GM12878 (cell line): ENCODE measurements around the gene KCNMB2. TPM values are rescaled to one million over a fixed set of nuclear protein-coding genes. Genes with fewer than 3 reads are reported as not detected.

Experiments used
- ATAC-seq: fragments of 200-7000 bp; cut with Tn5 transposase; 3 replicates; pipeline ENCODE4 v1.9.1; 2020; ENCODE audit warnings: mild to moderate bottlenecking, moderate library complexity
- BruUV-seq: library from RNA; stranded (reverse); fragments of 400-500 nt; replicated peaks from 2 replicates; lab custom pipeline; 2021; lab: Mats Ljungman, UMichigan
- CTCF ChIA-PET: fragments of 300-600 bp; sonication (Branson Sonifier 250); formaldehyde crosslinking; extraction: SDS; loops from one replicate; lab custom pipeline; 2021; ENCODE audit warnings: inconsistent platforms; lab: Yijun Ruan, JAX
- POLR2A ChIA-PET: fragments of 350-600 bp; formaldehyde crosslinking; extraction: SDS; loops from one replicate; lab custom pipeline; 2021; ENCODE audit warnings: inconsistent platforms; lab: Charles Lee
- RAD21 ChIA-PET: fragments of 300-600 bp; sonication (Branson Sonifier 250); formaldehyde crosslinking; loops from one replicate; lab custom pipeline; 2023; ENCODE audit warnings: antibody characterized with exemption; ENCODE audit not compliant: unreplicated experiment; lab: Charles Lee
- SMC1A ChIA-PET: fragments of 300-600 bp; sonication (Branson Sonifier 250); formaldehyde crosslinking; loops from one replicate; lab custom pipeline; 2023; ENCODE audit not compliant: unreplicated experiment, uncharacterized antibody; lab: Charles Lee
- DNase-seq: peaks from one replicate; pipeline ENCODE4 v3.0.0-alpha.2; 2011; ENCODE audit warnings: low read depth, low spot score
- FAIRE-seq: peaks from 3 replicates; lab custom pipeline; 2011; peaks lifted over from hg19 to GRCh38; lab: Jason Lieb, UNC
- H2AFZ ChIP-seq: 2 replicates; pipeline ENCODE4 v1.6.0; 2011; ENCODE audit warnings: low read depth, low read length, control low read depth; ENCODE audit not compliant: control insufficient read depth
- H3K27ac ChIP-seq: 2 replicates; pipeline ENCODE4 v1.5.1; 2011; ENCODE audit warnings: control low read depth; ENCODE audit not compliant: control insufficient read depth, insufficient read depth
- H3K27me3 ChIP-seq, 2 experiments: replicated peaks in 1 of 2; 2 replicates each; pipeline versions ENCODE4 v1.6.0 to v1.6.1; 2011; ENCODE audit warnings: low read length in 1 of 2; ENCODE audit not compliant: control insufficient read depth in 2 of 2, insufficient read depth in 2 of 2
- H3K36me3 ChIP-seq, 2 experiments: 2 replicates each; pipeline ENCODE4 v1.5.1; 2011; ENCODE audit warnings: low read length in 1 of 2; ENCODE audit not compliant: control insufficient read depth in 2 of 2, insufficient read depth in 2 of 2
- H3K4me1 ChIP-seq: 2 replicates; pipeline ENCODE4 v1.6.1; 2011; ENCODE audit warnings: mild to moderate bottlenecking, low read length, moderate library complexity, mixed read lengths; ENCODE audit not compliant: control insufficient read depth, insufficient read depth
- H3K4me2 ChIP-seq: 2 replicates; pipeline ENCODE4 v1.6.0; 2011; ENCODE audit warnings: control low read depth; ENCODE audit not compliant: control insufficient read depth, insufficient read depth
- H3K4me3 ChIP-seq: fragments of 200-600 bp; sonication (generic); 2 replicates; pipeline ENCODE4 v1.5.1; 2016
- H3K79me2 ChIP-seq: 2 replicates; pipeline ENCODE4 v1.6.0; 2011; ENCODE audit warnings: low read length; ENCODE audit not compliant: control insufficient read depth, insufficient read depth
- H3K9ac ChIP-seq: 2 replicates; pipeline ENCODE4 v1.8.0; 2011; ENCODE audit warnings: low read length, control low read depth, mixed read lengths; ENCODE audit not compliant: control insufficient read depth, insufficient read depth
- H3K9me3 ChIP-seq: replicated peaks from 3 replicates; pipeline ENCODE4 v1.5.1; 2011; ENCODE audit warnings: mild to moderate bottlenecking, low read length; ENCODE audit not compliant: control insufficient read depth, insufficient read depth
- H4K20me1 ChIP-seq: 2 replicates; pipeline ENCODE4 v1.6.0; 2011; ENCODE audit not compliant: control insufficient read depth, insufficient read depth
- ASH2L ChIP-seq: fragments of 300-600, 200-600 bp; sonication (generic); IDR thresholded peaks from 2 replicates; pipeline ENCODE4 v1.6.1; 2017; ENCODE audit warnings: low read depth, mild to moderate bottlenecking, borderline replicate concordance
- CBFB ChIP-seq: IDR thresholded peaks from 2 replicates; pipeline ENCODE4 v1.6.1; 2016; ENCODE audit warnings: antibody characterized with exemption, low read depth
- CHD2 ChIP-seq: IDR thresholded peaks from 2 replicates; pipeline ENCODE4 v1.6.1; 2011; ENCODE audit warnings: low read depth, low read length, improper control_type of control experiment, borderline replicate concordance
- CHD4 ChIP-seq: fragments of 200-600 bp; sonication (generic); IDR thresholded peaks from 2 replicates; pipeline ENCODE4 v1.6.1; 2016; ENCODE audit warnings: mild to moderate bottlenecking
- CREB1 ChIP-seq: IDR thresholded peaks from 2 replicates; pipeline ENCODE4 v1.6.1; 2012; ENCODE audit warnings: low read depth, mild to moderate bottlenecking, inconsistent platforms
- FOS ChIP-seq: IDR thresholded peaks from 3 replicates; pipeline ENCODE4 v1.6.1; 2011; ENCODE audit warnings: borderline replicate concordance; ENCODE audit not compliant: insufficient read length; ENCODE audit errors: extremely low read depth
- MLLT1 ChIP-seq: fragments of 450-650 bp; IDR thresholded peaks from 2 replicates; pipeline ENCODE4 v1.6.1; 2016; ENCODE audit warnings: mild to moderate bottlenecking
- MTA2 ChIP-seq: fragments of 450-650 bp; IDR thresholded peaks from 2 replicates; pipeline ENCODE4 v1.6.1; 2016; ENCODE audit warnings: low read depth, mild to moderate bottlenecking, moderate library complexity
- PML ChIP-seq: IDR thresholded peaks from 2 replicates; pipeline ENCODE4 v1.6.1; 2012; ENCODE audit warnings: low read length, inconsistent platforms
- POLR2AphosphoS2 ChIP-seq: IDR thresholded peaks from 2 replicates; pipeline ENCODE4 v1.6.1; 2011; ENCODE audit warnings: low read depth, mild to moderate bottlenecking, low read length, improper control_type of control experiment, moderate library complexity
- TAF1 ChIP-seq: IDR thresholded peaks from 2 replicates; pipeline ENCODE4 v1.6.1; 2011; ENCODE audit warnings: mild to moderate bottlenecking, low read depth, low read length, borderline replicate concordance
- TBL1XR1 ChIP-seq: IDR thresholded peaks from 2 replicates; pipeline ENCODE4 v1.6.1; 2012; ENCODE audit warnings: low read depth, low read length, improper control_type of control experiment
- WRNIP1 ChIP-seq: IDR thresholded peaks from 2 replicates; pipeline ENCODE4 v1.6.1; 2011; ENCODE audit warnings: low read depth, low read length, improper control_type of control experiment, borderline replicate concordance
- YBX1 ChIP-seq: fragments of 450-650 bp; IDR thresholded peaks from 2 replicates; pipeline ENCODE4 v1.6.1; 2016; ENCODE audit warnings: antibody characterized with exemption
- ZNF274 ChIP-seq: IDR thresholded peaks from one replicate; pipeline ENCODE4 v1.8.0; 2011; ENCODE audit not compliant: insufficient read length, insufficient read depth
- WGBS: methylation state at CpG from one replicate; pipeline ENCODE4 v1.1.6; 2016; ENCODE audit warnings: low lambda C conversion rate; ENCODE audit not compliant: insufficient replicate concordance, insufficient coverage; ENCODE audit errors: missing lambda C conversion rate; 5-methylcytosine and 5-hydroxymethylcytosine counted together
- in situ Hi-C: fragments of 300-500 bp; cut with MboI; formaldehyde crosslinking; loops from 9 replicates; pipeline ENCODE4 v1.14.3; 2018; ENCODE audit warnings: mixed read lengths
- intact Hi-C: fragments of 100-400 bp; cut with micrococcal nuclease; formaldehyde crosslinking; loops from one replicate; pipeline ENCODE4 v1.14.2; 2022; ENCODE audit not compliant: unreplicated experiment
- polyA plus RNA-seq, 11 experiments: library from polyadenylated mRNA; depleted of rRNA in 4 of 11; unstranded in 6 of 11; stranded (reverse) in 5 of 11; fragments of >200 nt; fragmentation: Nextera tagmentation in 4 of 11; fragmentation: Illumina TruSeq in 1 of 11; extraction: Ambion mirVana in 4 of 11; extraction: Trizol in 1 of 11; gene quantifications; 1 replicate in 1 of 11; 2 replicates in 10 of 11; pipeline versions ENCODE4 v1.2.1 to v1.2.3, GENCODE V29; 2011 to 2016; ENCODE audit warnings: inconsistent platforms in 2 of 11, missing spikeins in 2 of 11, low read depth in 1 of 11
- total RNA-seq, 4 experiments: library from RNA; depleted of rRNA in 3 of 4; stranded (reverse); fragments of >200 nt in 3 of 4; fragmentation: Illumina TruSeq in 1 of 4; extraction: Trizol in 1 of 4; gene quantifications; 2 replicates each; pipeline versions ENCODE4 v1.2.1 to v1.2.3, GENCODE V29; 2013 to 2021
- TF ChIP-seq, protein P1 (sequence below): IDR thresholded peaks from 2 replicates; pipeline ENCODE4 v1.6.1; 2012; ENCODE audit warnings: low read length, inconsistent platforms

The KCNMB2 gene
- total and polyA plus RNA-seq, 10 of the 15 experiments (the other 5 are each of a cell fraction or from before 2014, with no cell fraction given): 0.22 to 18.8 (median 11.0) TPM

- Histone ChIP-seq H3K27me3 (no peaks in the 10 kb centered on the region), H4K20me1 (no peaks in the 10 kb centered on the region), H3K27ac (no peak overlapping the region), H3K79me2 (no peaks in the 10 kb centered on the region), H3K9me3 (no peaks in the 10 kb centered on the region; the same call in 2 of the 3 replicates), H3K36me3 (0 out of 4 replicates have a peak, but pooled peaks cover 0 to 2% of the 10 kb centered on the region in 2 experiments), H3K4me3 (no peak overlapping the region), H3K4me1 (no peaks in the 10 kb centered on the region), H3K9ac (no peak overlapping the region), H3K4me2 (no peak overlapping the region), H2AFZ (no peak overlapping the region)
- 43% methylated on average over 3 of the region's 3 CpGs for WGBS
- ChIA-PET CTCF (no interaction called here), SMC1A (no interaction called here), POLR2A (no interaction called here), RAD21 (interaction anchor here (1.2 kb wide), 1 partner anchor 17 kb away, joined by 4 read pairs; no protein-coding TSS in a partner anchor)
- FAIRE-seq (no peak), DNase-seq (no peak), ATAC-seq (no peak)
- intact Hi-C loops: no loop called here
- in situ Hi-C loops: no loop called here
- BruUV-seq: no TSS peak
- no peak for TF ChIP-seq YBX1
- TF ChIP-seq ZNF274: no peak
- TF ChIP-seq MLLT1: no peak
- TF ChIP-seq CBFB: no peak
- no peak for TF ChIP-seq MTA2
- no peak for TF ChIP-seq TBL1XR1
- no peak for TF ChIP-seq CHD4
- no peak for TF ChIP-seq CREB1
- TF ChIP-seq PML: no peak
- no peak for TF ChIP-seq CHD2
- TF ChIP-seq ASH2L: no peak
- TF ChIP-seq POLR2AphosphoS2: no peak
- TF ChIP-seq, protein P1, sequence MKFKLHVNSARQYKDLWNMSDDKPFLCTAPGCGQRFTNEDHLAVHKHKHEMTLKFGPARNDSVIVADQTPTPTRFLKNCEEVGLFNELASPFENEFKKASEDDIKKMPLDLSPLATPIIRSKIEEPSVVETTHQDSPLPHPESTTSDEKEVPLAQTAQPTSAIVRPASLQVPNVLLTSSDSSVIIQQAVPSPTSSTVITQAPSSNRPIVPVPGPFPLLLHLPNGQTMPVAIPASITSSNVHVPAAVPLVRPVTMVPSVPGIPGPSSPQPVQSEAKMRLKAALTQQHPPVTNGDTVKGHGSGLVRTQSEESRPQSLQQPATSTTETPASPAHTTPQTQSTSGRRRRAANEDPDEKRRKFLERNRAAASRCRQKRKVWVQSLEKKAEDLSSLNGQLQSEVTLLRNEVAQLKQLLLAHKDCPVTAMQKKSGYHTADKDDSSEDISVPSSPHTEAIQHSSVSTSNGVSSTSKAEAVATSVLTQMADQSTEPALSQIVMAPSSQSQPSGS: no peak
- no peak for TF ChIP-seq FOS
- TF ChIP-seq TAF1: no peak
- TF ChIP-seq WRNIP1: no peak
These were observed 109.3 kb downstream of the KCNMB2 start for GRCh38 chr3:178645503-178645902.
